ENCODE data around the gene PRPH2.

The PRPH2 gene

DNA sequence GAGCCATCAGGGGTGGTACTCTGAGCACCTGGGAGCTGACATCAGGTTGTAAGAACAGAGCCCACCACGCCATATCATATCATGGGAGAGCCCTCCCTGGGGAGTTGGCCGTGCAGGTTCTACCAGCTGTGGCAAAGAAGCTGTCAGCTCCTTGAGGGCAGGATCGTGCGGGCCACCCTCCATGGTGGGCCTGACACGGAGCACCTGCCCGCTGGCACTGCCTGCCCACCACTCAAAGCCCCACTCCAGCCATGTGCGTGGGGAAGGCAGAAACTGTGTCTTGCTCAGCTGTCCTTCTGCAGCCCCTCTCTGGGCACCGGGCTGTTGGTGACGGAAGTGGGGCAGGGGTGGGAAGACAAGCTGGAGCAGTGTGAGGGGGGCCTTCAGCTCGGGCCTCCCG lies 14.3 kb downstream of the PRPH2 start:
- Histone ChIP-seq H3K27ac (ENCODE audit: low read depth, low read length) (no peak overlapping the region), H3K9me3 (ENCODE audit: control insufficient read depth, insufficient read depth, low read length) (0 out of 2 replicates have a peak, but pooled peaks cover 5% of the 10 kb centered on the region), H3K36me3 (ENCODE audit: control insufficient read depth, low read length) (no peaks in the 10 kb centered on the region), H4K20me1 (ENCODE audit: control insufficient read depth, insufficient read depth, low read depth, low read length) (no peaks in the 10 kb centered on the region), H3F3A (ENCODE audit: control insufficient read depth, insufficient read depth) (no peaks in the 10 kb centered on the region), H3K9me2 (replicated peaks; ENCODE audit: control insufficient read depth, low read length) (no peaks in the 10 kb centered on the region), H3K27me3 (ENCODE audit: control insufficient read depth, low read length) (no peaks in the 10 kb centered on the region), H3K4me2 (ENCODE audit: low read length) (no peak overlapping the region), H3K79me2 (ENCODE audit: control insufficient read depth, low read length) (no peaks in the 10 kb centered on the region), H3K4me1 (ENCODE audit: control insufficient read depth, low read length) (no peaks in the 10 kb centered on the region), H3K4me3 (ENCODE audit: low read length) (no peak overlapping the region)
- no peak for TF ChIP-seq EZH2phosphoT487 (IDR thresholded peaks at IDR 0.05; ENCODE audit: borderline replicate concordance, low read length)
- TF ChIP-seq, protein P1, sequence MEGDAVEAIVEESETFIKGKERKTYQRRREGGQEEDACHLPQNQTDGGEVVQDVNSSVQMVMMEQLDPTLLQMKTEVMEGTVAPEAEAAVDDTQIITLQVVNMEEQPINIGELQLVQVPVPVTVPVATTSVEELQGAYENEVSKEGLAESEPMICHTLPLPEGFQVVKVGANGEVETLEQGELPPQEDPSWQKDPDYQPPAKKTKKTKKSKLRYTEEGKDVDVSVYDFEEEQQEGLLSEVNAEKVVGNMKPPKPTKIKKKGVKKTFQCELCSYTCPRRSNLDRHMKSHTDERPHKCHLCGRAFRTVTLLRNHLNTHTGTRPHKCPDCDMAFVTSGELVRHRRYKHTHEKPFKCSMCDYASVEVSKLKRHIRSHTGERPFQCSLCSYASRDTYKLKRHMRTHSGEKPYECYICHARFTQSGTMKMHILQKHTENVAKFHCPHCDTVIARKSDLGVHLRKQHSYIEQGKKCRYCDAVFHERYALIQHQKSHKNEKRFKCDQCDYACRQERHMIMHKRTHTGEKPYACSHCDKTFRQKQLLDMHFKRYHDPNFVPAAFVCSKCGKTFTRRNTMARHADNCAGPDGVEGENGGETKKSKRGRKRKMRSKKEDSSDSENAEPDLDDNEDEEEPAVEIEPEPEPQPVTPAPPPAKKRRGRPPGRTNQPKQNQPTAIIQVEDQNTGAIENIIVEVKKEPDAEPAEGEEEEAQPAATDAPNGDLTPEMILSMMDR (IDR thresholded peaks at IDR 0.05; ENCODE audit: low read depth, low read length, poor library complexity, severe bottlenecking) = no peak

DNA sequence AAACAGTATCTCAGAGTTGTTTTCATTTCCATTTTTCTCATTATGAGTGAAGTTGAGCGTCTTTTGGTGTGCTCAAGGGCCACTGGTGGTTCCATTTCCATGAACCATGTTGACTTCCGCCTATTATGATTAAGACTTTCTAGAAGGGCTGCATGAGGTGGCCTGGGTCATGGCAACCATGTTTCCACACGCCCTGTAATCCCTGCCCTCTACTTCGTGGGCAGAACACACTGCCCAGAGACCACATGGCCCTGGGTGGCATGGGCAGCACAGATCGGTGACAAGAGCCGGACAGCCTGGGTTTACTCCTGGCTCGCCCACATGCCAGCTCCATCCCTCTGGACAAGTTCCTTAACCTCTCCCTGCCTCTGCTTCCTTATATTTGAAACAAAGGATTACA lies 14.8 kb downstream of the PRPH2 start:
- TF ChIP-seq, protein P1 (IDR thresholded peaks at IDR 0.05; ENCODE audit: low read depth, low read length, poor library complexity, severe bottlenecking) = no peak
- TF ChIP-seq EZH2phosphoT487 (IDR thresholded peaks at IDR 0.05; ENCODE audit: borderline replicate concordance, low read length) = no peak
- no peaks in the 10 kb centered on the region for H3K27me3 ChIP-seq (ENCODE audit: control insufficient read depth, low read length)
- 0 out of 2 replicates have a peak, but pooled peaks cover 5% of the 10 kb centered on the region for H3K9me3 ChIP-seq (ENCODE audit: control insufficient read depth, insufficient read depth, low read length)
- no peak overlapping the region for H3K27ac ChIP-seq (ENCODE audit: low read depth, low read length)
- no peaks in the 10 kb centered on the region for H3K9me2 ChIP-seq (replicated peaks; ENCODE audit: control insufficient read depth, low read length)
- H3K79me2 ChIP-seq (ENCODE audit: control insufficient read depth, low read length) = no peaks in the 10 kb centered on the region
- no peaks in the 10 kb centered on the region for H3K4me1 ChIP-seq (ENCODE audit: control insufficient read depth, low read length)
- H3K36me3 ChIP-seq (ENCODE audit: control insufficient read depth, low read length) = no peaks in the 10 kb centered on the region
- no peak overlapping the region for H3K4me2 ChIP-seq (ENCODE audit: low read length)
- H4K20me1 ChIP-seq (ENCODE audit: control insufficient read depth, insufficient read depth, low read depth, low read length) = no peaks in the 10 kb centered on the region
- H3F3A ChIP-seq (ENCODE audit: control insufficient read depth, insufficient read depth) = no peaks in the 10 kb centered on the region
- no peak overlapping the region for H3K4me3 ChIP-seq (ENCODE audit: low read length)

DNA sequence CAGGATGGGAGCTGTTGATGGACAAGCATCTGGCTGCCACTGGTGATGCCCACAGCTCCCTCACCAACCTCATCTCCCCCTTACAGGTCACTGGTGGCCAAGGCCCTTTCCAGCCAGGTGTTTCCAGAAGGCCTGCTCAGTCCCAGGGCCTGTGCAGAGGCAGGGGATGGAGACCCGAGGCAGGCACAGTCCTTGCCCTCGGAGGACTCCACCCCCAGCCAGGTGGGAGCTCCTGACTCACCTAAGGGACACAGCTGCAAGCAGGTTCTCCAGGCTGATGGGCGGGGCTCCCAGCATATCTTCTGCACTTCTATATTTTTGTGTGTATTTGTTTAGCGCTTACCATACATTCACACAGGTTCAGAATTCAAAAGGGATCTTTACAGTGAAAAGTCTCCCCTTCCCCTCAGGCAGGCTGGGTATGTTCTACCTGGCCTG lies 17.4 kb downstream of the PRPH2 start:
- Histone ChIP-seq H3K4me1 (ENCODE audit: control insufficient read depth, low read length) (no peaks in the 10 kb centered on the region), H3K9me2 (replicated peaks; ENCODE audit: control insufficient read depth, low read length) (no peaks in the 10 kb centered on the region), H3K27ac (ENCODE audit: low read depth, low read length) (no peak overlapping the region), H3K36me3 (ENCODE audit: control insufficient read depth, low read length) (no peaks in the 10 kb centered on the region), H3K9me3 (ENCODE audit: control insufficient read depth, insufficient read depth, low read length) (no peaks in the 10 kb centered on the region), H3K4me3 (ENCODE audit: low read length) (no peak overlapping the region), H4K20me1 (ENCODE audit: control insufficient read depth, insufficient read depth, low read depth, low read length) (no peaks in the 10 kb centered on the region), H3K4me2 (ENCODE audit: low read length) (no peak overlapping the region), H3K79me2 (ENCODE audit: control insufficient read depth, low read length) (no peaks in the 10 kb centered on the region), H3F3A (ENCODE audit: control insufficient read depth, insufficient read depth) (no peaks in the 10 kb centered on the region), H3K27me3 (ENCODE audit: control insufficient read depth, low read length) (no peaks in the 10 kb centered on the region)
- no peak for TF ChIP-seq EZH2phosphoT487 (IDR thresholded peaks at IDR 0.05; ENCODE audit: borderline replicate concordance, low read length)
- TF ChIP-seq, protein P1 (IDR thresholded peaks at IDR 0.05; ENCODE audit: low read depth, low read length, poor library complexity, severe bottlenecking) = no peak
